Sigmoid colon (tissue), 3 donors: Measurements from ENCODE around the gene FPR1.

Source experiments
- CTCF ChIP-seq, 4 experiments: fragments of 450-650 bp in 3 of 4; fragments of 200-600 bp in 1 of 4; IDR thresholded peaks; one replicate each; pipeline ENCODE4 v1.5.1; 2016 to 2019; ENCODE audit warnings: antibody characterized with exemption in 4 of 4, mild to moderate bottlenecking in 3 of 4, moderate library complexity in 2 of 4
- POLR2A ChIP-seq, 2 donors: fragments of 450-650 bp; IDR thresholded peaks; one replicate each; pipeline ENCODE4 v1.6.1; 2016; ENCODE audit warnings: antibody characterized with exemption in 2 of 2, mild to moderate bottlenecking in 2 of 2, moderate library complexity in 2 of 2

GRCh38 chr19:51760697-51761356, 9.1 kb upstream of the FPR1 start, which contains the start of gene FPR2:
- TF ChIP-seq CTCF (IDR thresholded peaks at IDR 0.05): no peak
- no peak for TF ChIP-seq POLR2A (IDR thresholded peaks at IDR 0.05)
